ENCODE results near the gene DAP3.

DAP3 gene

GRCh38 chr1:155645034-155645598, 43.8 kb upstream of the DAP3 start:
- Histone ChIP-seq H3K4me1 (ENCODE audit: low read length) (no peaks in the 10 kb centered on the region), H3K9me3 (replicated peaks; ENCODE audit: insufficient read depth, low read length) (no peaks in the 10 kb centered on the region), H3K27me3 (replicated peaks; ENCODE audit: insufficient read depth, low read length) (no peaks in the 10 kb centered on the region), H3K36me3 (replicated peaks; ENCODE audit: insufficient read depth, low read length) (no peaks in the 10 kb centered on the region), H3K27ac (ENCODE audit: low read length) (no peak overlapping the region), H3K79me2 (ENCODE audit: low read length) (no peaks in the 10 kb centered on the region), H3K9ac (ENCODE audit: low read length) (no peak overlapping the region), H3K4me2 (ENCODE audit: low read depth, low read length) (no peak overlapping the region), H3F3A (ENCODE audit: insufficient read depth, low read length) (no peaks in the 10 kb centered on the region), H3K9me2 (replicated peaks; ENCODE audit: insufficient read depth, low read length) (no peaks in the 10 kb centered on the region), H4K20me1 (ENCODE audit: insufficient read depth, low read length) (no peaks in the 10 kb centered on the region), H3K4me3 (ENCODE audit: low read length) (no peak overlapping the region), H2AFZ (ENCODE audit: low read length) (no peak overlapping the region)
- no peak for DNase-seq
- no peak for TF ChIP-seq CTCF (IDR thresholded peaks at IDR 0.05; ENCODE audit: low read length)
- no peak for TF ChIP-seq EZH2 (optimal IDR thresholded peaks at IDR 0.05; ENCODE audit: low read depth, low read length)
- TF ChIP-seq EZH2phosphoT487 (IDR thresholded peaks at IDR 0.05; ENCODE audit: low read length): no peak

- Histone ChIP-seq H3F3A (ENCODE audit: insufficient read depth, low read length) (no peaks in the 10 kb centered on the region), H3K4me1 (ENCODE audit: low read length) (no peaks in the 10 kb centered on the region), H3K4me2 (ENCODE audit: low read depth, low read length) (no peak overlapping the region), H4K20me1 (ENCODE audit: insufficient read depth, low read length) (no peaks in the 10 kb centered on the region), H3K9ac (ENCODE audit: low read length) (no peak overlapping the region), H2AFZ (ENCODE audit: low read length) (no peak overlapping the region), H3K9me3 (replicated peaks; ENCODE audit: insufficient read depth, low read length) (no peaks in the 10 kb centered on the region), H3K9me2 (replicated peaks; ENCODE audit: insufficient read depth, low read length) (no peaks in the 10 kb centered on the region), H3K36me3 (replicated peaks; ENCODE audit: insufficient read depth, low read length) (no peaks in the 10 kb centered on the region), H3K79me2 (ENCODE audit: low read length) (no peaks in the 10 kb centered on the region), H3K27me3 (replicated peaks; ENCODE audit: insufficient read depth, low read length) (no peaks in the 10 kb centered on the region), H3K4me3 (ENCODE audit: low read length) (no peak overlapping the region), H3K27ac (ENCODE audit: low read length) (no peak overlapping the region)
- DNase-seq: no peak
- no peak for TF ChIP-seq EZH2phosphoT487 (IDR thresholded peaks at IDR 0.05; ENCODE audit: low read length)
Measured at GRCh38 chr1:155645648-155646047, 43.2 kb upstream of the DAP3 start.

GRCh38 chr1:155646307-155646706, 42.6 kb upstream of the DAP3 start:
- Histone ChIP-seq H3K4me2 (ENCODE audit: low read depth, low read length) (no peak overlapping the region), H3K27ac (ENCODE audit: low read length) (no peak overlapping the region), H3K36me3 (replicated peaks; ENCODE audit: insufficient read depth, low read length) (no peaks in the 10 kb centered on the region), H3K9me3 (replicated peaks; ENCODE audit: insufficient read depth, low read length) (no peaks in the 10 kb centered on the region), H3K9me2 (replicated peaks; ENCODE audit: insufficient read depth, low read length) (no peaks in the 10 kb centered on the region), H3K4me3 (ENCODE audit: low read length) (no peak overlapping the region), H3K79me2 (ENCODE audit: low read length) (no peaks in the 10 kb centered on the region), H4K20me1 (ENCODE audit: insufficient read depth, low read length) (no peaks in the 10 kb centered on the region), H3K27me3 (replicated peaks; ENCODE audit: insufficient read depth, low read length) (no peaks in the 10 kb centered on the region), H3K9ac (ENCODE audit: low read length) (no peak overlapping the region), H2AFZ (ENCODE audit: low read length) (no peak overlapping the region), H3F3A (ENCODE audit: insufficient read depth, low read length) (no peaks in the 10 kb centered on the region), H3K4me1 (ENCODE audit: low read length) (no peaks in the 10 kb centered on the region)
- TF ChIP-seq EZH2phosphoT487 (IDR thresholded peaks at IDR 0.05; ENCODE audit: low read length): no peak
- TF ChIP-seq EZH2 (optimal IDR thresholded peaks at IDR 0.05; ENCODE audit: low read depth, low read length): no peak
- no peak for TF ChIP-seq CTCF (IDR thresholded peaks at IDR 0.05; ENCODE audit: low read length)
- DNase-seq: no peak

Measured in MM.1S (cell line).